BJ (cell line): ENCODE measurements around the gene EFNA2. TPM values are rescaled to one million over a fixed set of nuclear protein-coding genes. Genes with fewer than 3 reads are reported as not detected.
A peak's percentile ranks its signal among the peaks of the same experiment; 100 is the strongest.
"Not testable (repeated sequence)": the region's sequence is repeated elsewhere in the genome, so short reads cannot be mapped to it uniquely, and the experiment has no call there.

Source experiments
- CTCF ChIA-PET: fragments of 350-600 bp; formaldehyde crosslinking; extraction: SDS; loops from one replicate; lab custom pipeline; 2021; ENCODE audit warnings: antibody characterized with exemption, inconsistent platforms; lab: Yijun Ruan, JAX
- POLR2A ChIA-PET: fragments of 300-600 bp; sonication (Branson Sonifier 250); formaldehyde crosslinking; extraction: SDS; loops from one replicate; lab custom pipeline; 2021; ENCODE audit warnings: antibody characterized with exemption; lab: Charles Lee
- DNase-seq: peaks from one replicate; pipeline ENCODE4 v3.0.0-alpha.2; 2011; ENCODE audit warnings: low read depth
- H3K27me3 ChIP-seq: 2 replicates; pipeline ENCODE4 v1.6.0; 2011; ENCODE audit warnings: low read length; ENCODE audit not compliant: control insufficient read depth, insufficient read depth
- H3K36me3 ChIP-seq: 2 replicates; pipeline ENCODE4 v1.5.1; 2011; ENCODE audit warnings: low read length; ENCODE audit not compliant: control insufficient read depth, insufficient read depth
- H3K4me3 ChIP-seq: 2 replicates; pipeline ENCODE4 v1.5.1; 2011; ENCODE audit warnings: low read depth, mild to moderate bottlenecking, control low read depth, low read length
- CTCF ChIP-seq: IDR thresholded peaks from 2 replicates; pipeline ENCODE4 v1.5.1; 2011; ENCODE audit warnings: low read depth, mild to moderate bottlenecking, control low read depth, inconsistent platforms, low read length, moderate library complexity; ENCODE audit not compliant: insufficient read depth
- polyA plus RNA-seq: library from polyadenylated mRNA; depleted of rRNA; stranded (reverse); fragments of >200 nt; gene quantifications from 2 replicates; pipeline ENCODE4 v1.2.3, GENCODE V29; 2011

Gene EFNA2
- polyA plus RNA-seq, 1 experiment: not detected

GRCh38 chr19:1241417-1242095, 44.1 kb upstream of the EFNA2 start, which contains the start of gene ATP5F1D:
Gene ATP5F1D, plus strand, starts transcription at chr19:1241751. Its CDS starts 100 bp downstream, at chr19:1241851.
- Histone ChIP-seq H3K27me3 (no peaks in the 10 kb centered on the region), H3K4me3 (peak within 1 kb of the TSS; percentile 75), H3K36me3 (peaks cover 2% of the 10 kb centered on the region)
- DNase-seq: no peak
- ChIA-PET CTCF (interaction anchor here (0.9 to 7.5 kb wide), 7 partner anchors 22 to 260 kb away, joined by 3 to 437 read pairs (median 4); partner anchors contain the start of genes CIRBP and WDR18), POLR2A (interaction anchor here (1.4 kb wide), 1 partner anchor 28 kb away, joined by 11 read pairs; the partner anchor contains the start of gene CIRBP)
- TF ChIP-seq CTCF: no peak

- peak overlapping the region; percentile 24 for H3K4me3 ChIP-seq
- POLR2A ChIA-PET: interaction anchor here (0.5 to 4.5 kb wide), 6 partner anchors 9 to 259 kb away, joined by 3 to 78 read pairs (median 6); partner anchors contain the start of genes CIRBP and FAM174C
Observed at GRCh38 chr19:1243768-1244692, 41.6 kb upstream of the EFNA2 start.

GRCh38 chr19:1244693-1245451, 40.8 kb upstream of the EFNA2 start:
- ChIA-PET CTCF (interaction anchor here (0.6 to 7.5 kb wide), 37 partner anchors 8 to 342 kb away, joined by 3 to 437 read pairs (median 4); partner anchors contain the start of genes CIRBP, FAM174C, GPX4 and RNU6-2), POLR2A (interaction anchor here (0.5 to 4.5 kb wide), 5 partner anchors 8 to 260 kb away, joined by 3 to 78 read pairs (median 7); partner anchors contain the start of gene CIRBP)
- Histone ChIP-seq H3K4me3 (peak overlapping the region; percentile 24), H3K27me3 (no peaks in the 10 kb centered on the region), H3K36me3 (peaks cover 2% of the 10 kb centered on the region)
- no peak for DNase-seq
- TF ChIP-seq CTCF: no peak

More at GRCh38 chr19:1243768-1244692, 41.6 kb upstream of the EFNA2 start:
- TF ChIP-seq CTCF: peak; percentile 98
- Histone ChIP-seq H3K36me3 (peaks cover 2% of the 10 kb centered on the region), H3K27me3 (no peaks in the 10 kb centered on the region)
- CTCF ChIA-PET: interaction anchor here (0.6 to 7.5 kb wide), 40 partner anchors 9 to 341 kb away, joined by 3 to 437 read pairs (median 4); partner anchors contain the start of genes CIRBP, FAM174C, GPX4 and RNU6-2
- no peak for DNase-seq

GRCh38 chr19:1245494-1246264, 40.0 kb upstream of the EFNA2 start:
- H3K4me3 ChIP-seq: no peak overlapping the region
- POLR2A ChIA-PET: interaction anchor here (4.5 kb wide), 1 partner anchor 24 kb away, joined by 78 read pairs; the partner anchor contains the start of gene CIRBP
- no peaks in the 10 kb centered on the region for H3K27me3 ChIP-seq
- TF ChIP-seq CTCF: no peak
- H3K36me3 ChIP-seq: peaks cover 5% of the 10 kb centered on the region
- CTCF ChIA-PET: interaction anchor here (0.5 to 7.5 kb wide), 4 partner anchors 10 to 330 kb away, joined by 3 to 437 read pairs (median 12); partner anchors contain the start of gene CIRBP
- no peak for DNase-seq

- ChIA-PET POLR2A (interaction anchor here (4.5 kb wide), 1 partner anchor 23 kb away, joined by 78 read pairs; the partner anchor contains the start of gene CIRBP), CTCF (interaction anchor here (0.6 to 7.5 kb wide), 2 partner anchors 8 to 17 kb away, joined by 3 to 437 read pairs; partner anchors contain the start of gene CIRBP)
- H3K27me3 ChIP-seq, H3K4me3 ChIP-seq, H3K36me3 ChIP-seq, DNase-seq: not testable (repeated sequence)
Observed at GRCh38 chr19:1246265-1247087, 39.2 kb upstream of the EFNA2 start.
